SK-N-SH (cell line): ENCODE results near the gene MASP1.

Source experiments
- POLR2AphosphoS5 ChIP-seq: IDR thresholded peaks from 2 replicates; pipeline ENCODE4 v1.6.1; 2012; ENCODE audit warnings: low read depth, low read length
- RAD21 ChIP-seq: IDR thresholded peaks from 2 replicates; pipeline ENCODE4 v1.6.1; 2012; ENCODE audit warnings: mild to moderate bottlenecking, low read length
- YY1 ChIP-seq: IDR thresholded peaks from 2 replicates; pipeline ENCODE4 v1.4.0; 2012; ENCODE audit warnings: low read depth, mild to moderate bottlenecking

DNA sequence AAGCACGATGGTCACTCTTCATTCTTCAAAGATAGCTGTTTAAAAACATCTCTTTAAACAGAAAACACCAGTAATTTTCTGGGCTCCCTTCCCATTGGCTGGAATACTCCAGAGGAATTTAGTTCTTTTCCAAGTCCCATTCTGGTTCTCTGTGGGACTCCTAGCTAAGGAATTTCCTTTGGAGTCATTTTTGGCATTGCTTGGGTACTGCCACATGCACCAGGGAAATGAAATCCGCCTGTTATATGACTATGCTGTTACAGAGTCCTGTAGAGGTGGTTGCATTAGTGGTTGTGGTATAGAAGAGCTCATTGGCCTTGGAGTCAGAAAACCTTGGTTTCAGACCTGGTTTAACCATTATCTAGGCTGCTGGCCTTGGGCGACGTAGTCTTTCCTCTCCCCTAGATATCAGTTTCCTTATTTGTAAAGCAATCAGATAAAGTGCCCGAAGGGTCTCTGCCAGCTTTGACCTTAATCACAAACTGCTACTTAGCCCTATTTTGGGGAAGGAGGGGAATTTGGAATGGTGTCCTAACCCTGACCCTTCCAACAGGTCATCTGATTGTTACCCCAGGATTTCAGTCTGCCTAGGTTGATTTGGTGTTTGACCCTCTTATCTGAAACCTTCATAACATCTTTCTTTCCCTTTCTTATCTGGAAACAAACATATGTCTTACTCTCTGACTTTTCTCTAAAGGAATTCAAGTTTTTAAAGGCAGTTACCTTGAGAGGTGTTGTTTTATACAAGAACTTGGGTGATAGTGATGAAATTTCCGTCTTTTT lies 80.8 kb downstream of the MASP1 start:
- TF ChIP-seq POLR2AphosphoS5 (no peak), YY1 (no peak), RAD21 (no peak)
